ENCODE measurements around the gene B9D1. TPM values are rescaled to one million over a fixed set of nuclear protein-coding genes. Genes with fewer than 3 reads are reported as not detected.

Gene B9D1
- total RNA-seq, 4 donors from 2014 or later, result 4.6 to 25.1 (median 10.5) TPM

DNA sequence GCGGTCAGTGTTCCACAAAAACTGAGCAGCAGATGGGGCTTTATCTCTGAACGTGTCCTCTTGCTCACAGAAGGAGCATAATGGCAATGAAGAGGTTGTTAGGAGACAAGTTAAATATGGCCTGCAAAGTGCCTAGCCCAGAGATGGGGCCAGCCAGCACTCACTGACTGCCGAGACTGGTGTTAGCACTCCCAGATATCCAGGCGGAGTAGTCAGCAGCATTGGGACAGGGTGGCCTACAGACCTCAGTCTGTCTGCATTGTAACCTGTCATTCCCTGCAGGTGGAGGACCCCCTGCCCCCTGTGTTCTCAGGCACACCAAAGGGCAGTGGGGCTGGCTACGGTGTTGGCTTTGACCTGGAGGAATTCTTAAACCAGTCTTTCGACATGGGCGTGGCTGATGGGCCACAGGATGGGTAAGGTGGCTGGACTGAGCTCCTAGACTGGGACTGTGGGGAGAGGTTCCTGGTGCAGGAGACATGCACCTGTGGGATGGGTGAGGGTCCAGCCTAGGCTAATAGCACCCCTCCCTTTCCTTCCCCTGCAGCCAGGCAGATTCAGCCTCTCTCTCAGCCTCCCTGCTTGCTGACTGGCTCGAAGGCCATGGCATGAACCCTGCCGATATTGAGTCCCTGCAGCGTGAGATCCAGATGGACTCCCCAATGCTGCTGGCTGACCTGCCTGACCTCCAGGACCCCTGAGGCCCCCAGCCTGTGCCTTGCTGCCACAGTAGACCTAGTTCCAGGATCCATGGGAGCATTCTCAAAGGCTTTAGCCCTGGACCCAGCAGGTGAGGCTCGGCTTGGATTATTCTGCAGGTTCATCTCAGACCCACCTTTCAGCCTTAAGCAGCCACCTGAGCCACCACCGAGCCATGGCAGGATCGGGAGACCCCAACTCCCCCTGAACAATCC, 20.3 kb upstream of the B9D1 start:
- no peak for TF ChIP-seq CTCF (IDR thresholded peaks at IDR 0.05; ENCODE audit: low read depth)

DNA sequence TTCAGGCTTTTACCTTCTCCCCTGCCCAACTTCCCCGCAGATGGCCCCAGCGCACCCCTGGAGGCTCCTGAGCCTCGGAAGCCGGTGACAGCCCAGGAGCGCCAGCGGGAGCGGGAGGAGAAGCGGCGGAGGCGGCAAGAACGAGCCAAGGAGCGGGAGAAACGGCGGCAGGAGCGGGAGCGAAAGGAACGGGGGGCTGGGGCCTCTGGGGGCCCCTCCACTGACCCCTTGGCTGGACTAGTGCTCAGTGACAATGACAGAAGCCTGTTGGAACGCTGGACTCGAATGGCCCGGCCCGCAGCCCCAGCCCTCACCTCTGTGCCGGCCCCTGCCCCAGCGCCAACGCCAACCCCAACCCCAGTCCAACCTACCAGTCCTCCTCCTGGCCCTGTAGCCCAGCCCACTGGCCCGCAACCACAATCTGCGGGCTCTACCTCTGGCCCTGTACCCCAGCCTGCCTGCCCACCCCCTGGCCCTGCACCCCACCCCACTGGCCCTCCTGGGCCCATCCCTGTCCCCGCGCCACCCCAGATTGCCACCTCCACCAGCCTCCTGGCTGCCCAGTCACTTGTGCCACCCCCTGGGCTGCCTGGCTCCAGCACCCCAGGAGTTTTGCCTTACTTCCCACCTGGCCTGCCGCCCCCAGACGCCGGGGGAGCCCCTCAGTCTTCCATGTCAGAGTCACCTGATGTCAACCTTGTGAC, 19.4 kb upstream of the B9D1 start:
- no peak for TF ChIP-seq CTCF (IDR thresholded peaks at IDR 0.05; ENCODE audit: low read depth)

DNA sequence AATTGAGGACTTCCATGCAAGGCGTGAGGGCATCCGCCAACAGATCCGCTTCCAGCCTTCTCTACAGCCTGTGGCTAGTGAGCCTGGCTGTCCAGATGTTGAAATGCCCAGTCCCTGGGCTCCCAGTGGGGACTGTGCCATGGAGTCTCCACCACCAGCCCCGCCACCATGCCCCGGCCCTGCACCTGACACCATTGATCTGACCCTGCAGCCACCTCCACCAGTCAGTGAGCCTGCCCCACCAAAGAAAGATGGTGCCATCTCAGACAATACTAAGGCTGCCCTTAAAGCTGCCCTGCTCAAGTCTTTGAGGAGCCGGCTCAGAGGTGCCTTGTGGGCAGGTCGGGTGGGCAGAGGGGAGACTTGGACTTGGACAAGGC, 18.8 kb upstream of the B9D1 start:
- TF ChIP-seq CTCF (IDR thresholded peaks at IDR 0.05; ENCODE audit: low read depth), result no peak

- no peak for TF ChIP-seq CTCF (IDR thresholded peaks at IDR 0.05; ENCODE audit: low read depth)
Observed at GRCh38 chr17:19380481-19381301, 18.2 kb upstream of the B9D1 start.

- TF ChIP-seq CTCF (IDR thresholded peaks at IDR 0.05; ENCODE audit: low read depth), result no peak
Observed at GRCh38 chr17:19379361-19380065, 17.0 kb upstream of the B9D1 start.

DNA sequence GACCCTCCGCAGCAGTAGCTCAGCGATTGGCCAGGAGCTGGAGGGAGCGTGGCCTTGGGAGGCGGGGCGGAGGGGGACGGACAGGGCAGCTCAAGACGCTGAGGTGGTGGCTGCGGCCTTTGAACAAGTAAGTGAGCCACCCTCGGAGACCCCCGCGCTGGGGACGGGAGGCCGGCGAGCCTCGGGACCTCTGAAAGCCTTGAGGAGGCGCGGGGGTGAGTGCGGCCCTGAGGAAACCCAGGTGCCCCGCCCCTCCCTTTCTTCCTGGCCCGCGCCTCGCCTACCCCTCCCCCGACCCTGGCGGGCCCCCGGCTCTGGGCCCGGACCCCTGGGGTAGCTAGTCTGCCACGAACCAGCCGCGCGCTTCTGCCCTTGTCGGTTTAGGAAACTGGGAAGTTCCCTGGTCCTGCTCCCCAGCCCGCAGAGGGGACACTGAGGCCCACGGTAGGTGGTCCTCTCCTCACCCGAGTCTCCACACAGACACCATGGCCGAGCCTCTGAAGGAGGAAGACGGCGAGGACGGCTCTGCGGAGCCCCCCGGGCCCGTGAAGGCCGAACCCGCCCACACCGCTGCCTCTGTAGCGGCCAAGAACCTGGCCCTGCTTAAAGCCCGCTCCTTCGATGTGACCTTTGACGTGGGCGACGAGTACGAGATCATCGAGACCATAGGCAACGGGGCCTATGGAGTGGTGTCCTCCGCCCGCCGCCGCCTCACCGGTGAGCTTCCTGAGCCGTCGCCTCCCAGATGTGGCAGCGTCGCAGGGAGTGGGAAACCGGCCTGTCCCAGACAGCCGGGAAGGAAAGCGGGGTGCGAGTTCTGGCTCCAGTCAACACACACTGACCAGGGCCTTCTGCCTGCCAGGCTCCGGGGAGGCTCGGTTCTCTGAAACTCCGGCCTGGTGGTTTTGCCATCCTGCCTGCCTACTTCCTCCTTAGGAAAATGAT, 16.2 kb upstream of the B9D1 start, which contains the start of gene MAPK7:
MAPK7 (plus strand) TSS at position 83 of the 945 bp plus-strand sequence; CDS start at position 486, 403 bp downstream.
- TF ChIP-seq CTCF (IDR thresholded peaks at IDR 0.05; ENCODE audit: low read depth), result no peak

All from subcutaneous adipose tissue (tissue), 4 donors.